Measurements from ENCODE around the gene FIP1L1.

FIP1L1 gene

GRCh38 chr4:53480909-53481308 lies 103.5 kb downstream of the FIP1L1 start:
- H2AFZ ChIP-seq (ENCODE audit: low read length) = no peak overlapping the region
- H3K9ac ChIP-seq (ENCODE audit: low read length) = no peak overlapping the region
- no peak for TF ChIP-seq EZH2 (IDR thresholded peaks at IDR 0.05; ENCODE audit: borderline replicate concordance, low read length)
- TF ChIP-seq, protein P1, sequence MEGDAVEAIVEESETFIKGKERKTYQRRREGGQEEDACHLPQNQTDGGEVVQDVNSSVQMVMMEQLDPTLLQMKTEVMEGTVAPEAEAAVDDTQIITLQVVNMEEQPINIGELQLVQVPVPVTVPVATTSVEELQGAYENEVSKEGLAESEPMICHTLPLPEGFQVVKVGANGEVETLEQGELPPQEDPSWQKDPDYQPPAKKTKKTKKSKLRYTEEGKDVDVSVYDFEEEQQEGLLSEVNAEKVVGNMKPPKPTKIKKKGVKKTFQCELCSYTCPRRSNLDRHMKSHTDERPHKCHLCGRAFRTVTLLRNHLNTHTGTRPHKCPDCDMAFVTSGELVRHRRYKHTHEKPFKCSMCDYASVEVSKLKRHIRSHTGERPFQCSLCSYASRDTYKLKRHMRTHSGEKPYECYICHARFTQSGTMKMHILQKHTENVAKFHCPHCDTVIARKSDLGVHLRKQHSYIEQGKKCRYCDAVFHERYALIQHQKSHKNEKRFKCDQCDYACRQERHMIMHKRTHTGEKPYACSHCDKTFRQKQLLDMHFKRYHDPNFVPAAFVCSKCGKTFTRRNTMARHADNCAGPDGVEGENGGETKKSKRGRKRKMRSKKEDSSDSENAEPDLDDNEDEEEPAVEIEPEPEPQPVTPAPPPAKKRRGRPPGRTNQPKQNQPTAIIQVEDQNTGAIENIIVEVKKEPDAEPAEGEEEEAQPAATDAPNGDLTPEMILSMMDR (IDR thresholded peaks at IDR 0.05; ENCODE audit: low read length) = no peak
- H3K27me3 ChIP-seq (ENCODE audit: insufficient read depth, low read length) = no peaks in the 10 kb centered on the region
- H3K9me3 ChIP-seq (ENCODE audit: low read length) = no peaks in the 10 kb centered on the region
- H3K4me2 ChIP-seq (ENCODE audit: low read length) = no peak overlapping the region
- no peaks in the 10 kb centered on the region for H3K36me3 ChIP-seq (ENCODE audit: insufficient read depth, low read length)
- H3K4me1 ChIP-seq (ENCODE audit: insufficient read depth, low read length, severe bottlenecking) = no peaks in the 10 kb centered on the region
- H3K9me2 ChIP-seq (ENCODE audit: low read depth, low read length) = no peaks in the 10 kb centered on the region
- H4K20me1 ChIP-seq (ENCODE audit: insufficient read depth, low read length) = no peaks in the 10 kb centered on the region
- H3K79me2 ChIP-seq (ENCODE audit: insufficient read depth, low read length) = no peaks in the 10 kb centered on the region
- no peaks in the 10 kb centered on the region for H3F3A ChIP-seq (ENCODE audit: insufficient read depth, low read length)
- no peak overlapping the region for H3K27ac ChIP-seq (ENCODE audit: low read depth, low read length, poor library complexity, severe bottlenecking)
- no peak overlapping the region for H3K4me3 ChIP-seq (ENCODE audit: low read depth, low read length, poor library complexity, severe bottlenecking)

DNA sequence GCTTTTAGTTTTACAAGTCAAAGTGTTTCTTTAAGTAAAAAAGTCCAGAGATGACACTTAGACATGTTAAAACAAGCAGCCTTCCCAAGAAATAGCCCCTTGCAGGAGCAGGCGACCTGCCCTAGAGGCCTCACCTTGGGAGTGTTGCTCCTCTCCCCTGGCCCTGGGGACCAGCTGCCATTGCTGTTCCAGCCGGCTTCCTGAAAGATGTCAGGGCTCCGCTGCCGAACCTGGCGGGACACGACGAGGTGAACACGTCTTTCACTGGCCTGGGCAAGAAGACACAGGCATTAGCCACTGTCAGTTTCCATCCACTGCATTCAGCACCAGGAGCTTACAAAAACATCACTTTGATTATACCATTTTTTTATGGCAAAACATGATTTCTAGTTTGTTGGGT lies 104.1 kb downstream of the FIP1L1 start:
- Histone ChIP-seq H3K9ac (ENCODE audit: low read length) (no peak overlapping the region), H2AFZ (ENCODE audit: low read length) (no peak overlapping the region), H3F3A (ENCODE audit: insufficient read depth, low read length) (no peaks in the 10 kb centered on the region), H3K9me2 (ENCODE audit: low read depth, low read length) (no peaks in the 10 kb centered on the region), H3K36me3 (ENCODE audit: insufficient read depth, low read length) (no peaks in the 10 kb centered on the region), H3K79me2 (ENCODE audit: insufficient read depth, low read length) (no peaks in the 10 kb centered on the region), H3K4me3 (ENCODE audit: low read depth, low read length, poor library complexity, severe bottlenecking) (no peak overlapping the region), H3K4me2 (ENCODE audit: low read length) (no peak overlapping the region), H4K20me1 (ENCODE audit: insufficient read depth, low read length) (no peaks in the 10 kb centered on the region), H3K27me3 (ENCODE audit: insufficient read depth, low read length) (no peaks in the 10 kb centered on the region), H3K27ac (ENCODE audit: low read depth, low read length, poor library complexity, severe bottlenecking) (no peak overlapping the region), H3K9me3 (ENCODE audit: low read length) (no peaks in the 10 kb centered on the region), H3K4me1 (ENCODE audit: insufficient read depth, low read length, severe bottlenecking) (no peaks in the 10 kb centered on the region)
- TF ChIP-seq, protein P1 (IDR thresholded peaks at IDR 0.05; ENCODE audit: low read length) = no peak
- no peak for TF ChIP-seq EZH2 (IDR thresholded peaks at IDR 0.05; ENCODE audit: borderline replicate concordance, low read length)

- Histone ChIP-seq H3K9me2 (ENCODE audit: low read depth, low read length) (no peaks in the 10 kb centered on the region), H3K27ac (ENCODE audit: low read depth, low read length, poor library complexity, severe bottlenecking) (no peak overlapping the region), H3K9me3 (ENCODE audit: low read length) (no peaks in the 10 kb centered on the region)
Measured at GRCh38 chr4:53483250-53483649, 105.8 kb downstream of the FIP1L1 start.

More at GRCh38 chr4:53483250-53483649, 105.8 kb downstream of the FIP1L1 start:
- no peak overlapping the region for H3K4me2 ChIP-seq (ENCODE audit: low read length)
- no peak overlapping the region for H3K9ac ChIP-seq (ENCODE audit: low read length)
- H3K27me3 ChIP-seq (ENCODE audit: insufficient read depth, low read length) = no peaks in the 10 kb centered on the region
- H2AFZ ChIP-seq (ENCODE audit: low read length) = no peak overlapping the region
- no peaks in the 10 kb centered on the region for H4K20me1 ChIP-seq (ENCODE audit: insufficient read depth, low read length)
- H3K4me1 ChIP-seq (ENCODE audit: insufficient read depth, low read length, severe bottlenecking) = no peaks in the 10 kb centered on the region
- no peaks in the 10 kb centered on the region for H3F3A ChIP-seq (ENCODE audit: insufficient read depth, low read length)
- TF ChIP-seq EZH2 (IDR thresholded peaks at IDR 0.05; ENCODE audit: borderline replicate concordance, low read length) = no peak
- TF ChIP-seq, protein P1 (IDR thresholded peaks at IDR 0.05; ENCODE audit: low read length) = no peak
- no peaks in the 10 kb centered on the region for H3K79me2 ChIP-seq (ENCODE audit: insufficient read depth, low read length)
- no peak overlapping the region for H3K4me3 ChIP-seq (ENCODE audit: low read depth, low read length, poor library complexity, severe bottlenecking)
- H3K36me3 ChIP-seq (ENCODE audit: insufficient read depth, low read length) = no peaks in the 10 kb centered on the region

Measured in OCI-LY1 (cell line).